ENCODE measurements around the gene TMEM30B.

- TF ChIP-seq EZH2 (conservative IDR thresholded peaks at IDR 0.05; ENCODE audit: low read depth, low read length): no peak
- TF ChIP-seq CTCF (CRISPR knock-in tag; IDR thresholded peaks at IDR 0.05): no peak
- TF ChIP-seq CCAR2 (optimal IDR thresholded peaks at IDR 0.05; ENCODE audit: low read depth, low read length): no peak
- no peak for TF ChIP-seq RAD21 (CRISPR knock-in tag; IDR thresholded peaks at IDR 0.05)
- TF ChIP-seq HDAC2 (CRISPR knock-in tag; IDR thresholded peaks at IDR 0.05): no peak
- TF ChIP-seq IRF9 (CRISPR knock-in tag; IDR thresholded peaks at IDR 0.05; ENCODE audit: borderline replicate concordance): no peak
- TF ChIP-seq HMGXB4 (CRISPR knock-in tag; IDR thresholded peaks at IDR 0.05; ENCODE audit: borderline replicate concordance in 1 of 2, low read depth in 1 of 2): no peak
Observed at GRCh38 chr14:61288720-61289119, 7.6 kb upstream of the TMEM30B start.

All from HepG2 (cell line).